ENCODE measurements around the gene PFKM. TPM values are rescaled to one million over a fixed set of nuclear protein-coding genes. Genes with fewer than 3 reads are reported as not detected.

Gene PFKM
- total and polyA plus RNA-seq, 9 of the 15 experiments (the other 6 are each of a cell fraction or from before 2014, with no cell fraction given), result 16.5 to 39.9 (median 31.7) TPM

DNA sequence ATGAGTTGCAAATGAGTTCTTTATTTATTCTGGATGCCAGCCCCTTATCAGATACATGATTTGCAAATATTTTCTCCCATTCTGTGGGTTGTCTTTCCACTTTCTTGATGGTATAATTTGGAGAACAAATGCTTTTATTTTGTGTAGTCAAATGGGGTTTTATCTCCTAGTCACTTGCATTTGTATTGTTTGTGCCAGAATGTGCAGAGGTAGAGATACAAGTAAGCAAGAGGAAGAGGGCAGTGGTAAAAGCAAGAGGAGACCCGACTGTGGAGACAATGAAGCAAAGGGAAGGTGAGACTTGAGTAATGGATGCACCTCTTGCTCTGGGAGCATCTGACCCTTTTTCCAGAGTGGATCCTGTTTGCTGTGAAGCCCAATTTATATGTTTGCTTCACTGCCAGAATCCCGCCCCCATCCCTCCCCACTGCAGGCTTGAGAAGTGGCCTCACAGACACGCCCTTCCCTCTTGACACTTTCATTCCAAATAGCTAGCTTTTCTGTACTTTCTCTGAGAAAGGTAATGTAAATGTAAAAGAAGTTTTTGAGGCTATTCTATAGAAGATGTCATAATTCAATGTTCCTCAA is 786 bp upstream of the PFKM start:
- intact Hi-C loops (cut with micrococcal nuclease), result no loop called here
- CTCF ChIA-PET (ENCODE audit: low intra/inter-chr PET ratio), result no interaction called here
- POLR2A ChIA-PET, result interaction anchor here (0.6 to 2.6 kb wide), 9 partner anchors 8 to 171 kb away, joined by 3 to 24 read pairs (median 3); partner anchors contain the start of gene SENP1
- peak; percentile 62 for ATAC-seq
- BruUV-seq (replicated peaks), result no TSS peak
- Histone ChIP-seq H3K4me2 (ENCODE audit: insufficient read depth, low read length) (peak overlapping the region; percentile 94), H3K27me3 (ENCODE audit: control insufficient read depth in 2 of 2, insufficient read depth in 2 of 2, low read length in 2 of 2) (no peaks in the 10 kb centered on the region), H3K27ac (ENCODE audit: extremely low read depth, low read depth, low read length) (peak overlapping the region; percentile 42; the same call in 1 of the 3 replicates), H3K4me3 (peak overlapping the region; percentile 57), H3K9me3 (replicated peaks; ENCODE audit: control insufficient read depth, insufficient read depth, low read depth, low read length) (no peaks in the 10 kb centered on the region), H3K9ac (ENCODE audit: insufficient read depth in 1 of 2, low read depth in 2 of 2, low read length in 2 of 2) (peak overlapping the region; percentile 12 to 53; a peak in 1 of 4 replicates), H4K20me1 (replicated peaks; ENCODE audit: control insufficient read depth, insufficient read depth, low read length) (no peaks in the 10 kb centered on the region), H3K4me1 (replicated peaks in 1 of 2; ENCODE audit: control insufficient read depth in 2 of 2, insufficient read depth in 2 of 2, low read length in 2 of 2) (peaks cover 7 to 26% of the 10 kb centered on the region in 2 experiments; a peak in 4 of 5 replicates), H3K79me2 (ENCODE audit: control insufficient read depth, insufficient read depth, low read length) (peaks cover 21% of the 10 kb centered on the region; the same call in 2 of the 3 replicates), H3K9me1 (ENCODE audit: control insufficient read depth, insufficient read depth, low read length) (no peaks in the 10 kb centered on the region), H2AFZ (ENCODE audit: low read depth, low read length) (peak overlapping the region; percentile 90), H3K36me3 (ENCODE audit: control insufficient read depth, insufficient read depth, low read length) (peaks cover 8% of the 10 kb centered on the region; the same call in 2 of the 3 replicates)
- peak; percentile 37 to 61 (median 43) for DNase-seq (ENCODE audit: extremely low read depth in 1 of 4, low spot score in 3 of 4)
- TF ChIP-seq SOX6 (IDR thresholded peaks at IDR 0.05) (peak; percentile 57; the same call in 1 of the 2 replicates), TCF3 (CRISPR knock-in tag; IDR thresholded peaks at IDR 0.05) (peak; percentile 36; the same call in 1 of the 2 replicates), NR4A1 (CRISPR knock-in tag; IDR thresholded peaks at IDR 0.05) (no peak), NR4A1 (tag; IDR thresholded peaks at IDR 0.05) (no peak), HMG20B (CRISPR knock-in tag; IDR thresholded peaks at IDR 0.05) (no peak), CBFA2T2 (conservative IDR thresholded peaks at IDR 0.05) (peak; percentile 1; the same call in 1 of the 2 replicates), ARID1B (IDR thresholded peaks at IDR 0.05) (0 out of 2 replicates have a peak, but pooled peaks have one; percentile 17)
- TF ChIP-seq, protein P1, sequence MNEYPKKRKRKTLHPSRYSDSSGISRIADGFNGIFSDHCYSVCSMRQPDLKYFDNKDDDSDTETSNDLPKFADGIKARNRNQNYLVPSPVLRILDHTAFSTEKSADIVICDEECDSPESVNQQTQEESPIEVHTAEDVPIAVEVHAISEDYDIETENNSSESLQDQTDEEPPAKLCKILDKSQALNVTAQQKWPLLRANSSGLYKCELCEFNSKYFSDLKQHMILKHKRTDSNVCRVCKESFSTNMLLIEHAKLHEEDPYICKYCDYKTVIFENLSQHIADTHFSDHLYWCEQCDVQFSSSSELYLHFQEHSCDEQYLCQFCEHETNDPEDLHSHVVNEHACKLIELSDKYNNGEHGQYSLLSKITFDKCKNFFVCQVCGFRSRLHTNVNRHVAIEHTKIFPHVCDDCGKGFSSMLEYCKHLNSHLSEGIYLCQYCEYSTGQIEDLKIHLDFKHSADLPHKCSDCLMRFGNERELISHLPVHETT (CRISPR knock-in tag; conservative IDR thresholded peaks at IDR 0.05 in 1 of 2, IDR thresholded peaks at IDR 0.05 in 1 of 2), result 0 out of 4 replicates have a peak, but pooled peaks of 1 of the 2 experiments have one; percentile 33
- FAIRE-seq, result no peak
- in situ Hi-C loops (cut with MboI), result no loop called here
- 0% methylated on average over 3 of the region's 3 CpGs for WGBS (ENCODE audit: insufficient coverage, low coverage, missing lambda C conversion rate)
